GM19452 (cell line): ENCODE measurements around the gene LRRC14B.

ENCODE experiments used
- ATAC-seq: cut with Tn5 transposase; IDR thresholded peaks from one replicate; pipeline ENCODE4 v1.9.1; 2021; ENCODE audit not compliant: unreplicated experiment

LRRC14B gene

DNA sequence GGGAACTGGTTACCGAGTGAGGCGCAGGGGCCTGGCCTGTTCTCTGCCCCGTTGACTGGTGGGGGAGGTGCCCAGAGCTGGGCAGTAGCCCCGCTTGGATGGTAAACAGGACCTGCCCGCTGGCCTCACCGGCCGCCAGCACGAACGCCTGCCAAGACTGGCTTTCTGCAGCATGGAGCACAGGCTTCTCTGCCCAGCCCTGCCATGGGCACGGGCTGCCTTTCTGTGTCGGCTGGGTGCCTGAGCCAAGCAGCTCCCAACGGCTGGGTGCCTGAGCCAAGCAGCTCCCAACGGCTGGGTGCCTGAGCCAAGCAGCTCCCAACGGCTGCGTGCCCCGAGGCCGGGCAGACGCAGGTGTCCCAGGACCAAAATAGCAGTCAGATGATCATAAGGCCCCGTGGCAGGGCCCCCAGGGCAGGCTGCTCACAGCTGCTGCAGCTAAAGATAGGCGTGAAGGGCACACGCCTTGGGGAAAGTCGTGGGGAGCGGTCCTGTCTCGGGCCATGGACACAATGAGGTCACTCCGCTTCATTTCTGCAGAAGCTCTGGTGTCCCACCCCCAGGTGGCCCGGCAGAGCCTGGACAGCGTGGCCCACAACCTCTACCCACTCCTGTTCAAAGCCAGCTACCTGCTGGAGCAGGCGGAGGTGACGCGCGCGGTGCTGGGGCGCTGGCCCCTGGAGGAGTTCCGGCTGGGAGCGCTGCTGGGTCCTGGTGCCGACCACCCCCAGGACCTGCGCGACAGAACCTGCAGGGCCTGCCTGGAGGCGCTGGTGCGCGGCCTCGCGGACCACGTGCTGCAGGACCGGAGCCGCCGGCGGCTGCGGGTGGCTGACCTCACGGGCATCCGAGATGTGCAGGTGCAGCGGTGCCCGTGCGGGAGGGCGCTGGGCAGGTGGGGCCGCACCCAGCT, at the start of gene LRRC14B:
Gene LRRC14B (plus strand): TSS at position 460 of the 913 bp plus-strand sequence. CDS start 44 bp downstream, at position 504.
- ATAC-seq = peak; percentile 40

DNA sequence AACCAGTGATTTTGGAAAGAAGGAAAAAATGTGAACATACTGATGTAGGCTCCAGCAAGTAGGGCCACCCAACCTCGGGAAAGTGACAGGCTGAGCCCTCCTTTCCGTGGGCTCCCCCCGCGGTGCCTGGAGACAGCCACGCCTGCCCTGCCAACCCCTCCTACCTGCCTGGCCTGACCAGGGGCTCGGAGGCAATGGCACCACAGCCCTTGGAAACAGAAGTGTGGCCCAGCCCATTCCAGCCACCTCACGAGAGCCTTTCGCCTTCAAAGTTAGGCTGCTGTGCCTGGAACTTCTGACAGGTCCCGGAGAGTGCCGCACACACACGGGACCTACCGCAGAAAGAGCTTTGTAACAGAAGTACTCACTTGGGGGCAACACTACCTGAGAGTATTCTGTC, 49.5 kb upstream of the LRRC14B start:
- no peak for ATAC-seq

DNA sequence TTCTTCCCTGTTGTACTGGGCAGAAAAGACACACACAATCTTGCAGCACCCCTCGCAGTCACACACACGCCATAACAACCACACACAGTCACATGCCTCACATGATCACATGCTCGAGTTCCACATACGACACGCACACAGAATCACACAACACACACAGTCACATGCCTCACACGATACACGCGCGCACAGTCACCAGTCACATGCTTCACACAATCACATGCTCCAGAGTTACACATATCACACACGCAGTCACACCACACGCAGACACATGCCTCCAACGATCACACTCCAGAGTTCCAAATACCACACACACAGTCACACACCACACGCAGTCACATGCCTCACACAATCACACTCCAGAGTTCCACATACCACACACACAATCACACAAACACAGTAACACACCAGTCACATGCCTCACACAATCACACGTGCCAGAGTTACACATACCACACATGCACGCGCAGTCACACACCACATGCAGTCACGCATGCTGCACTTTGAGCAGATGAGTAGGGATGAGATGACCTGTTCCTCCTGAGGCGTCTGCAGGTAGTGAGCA, 49.0 kb upstream of the LRRC14B start:
- ATAC-seq = no peak

DNA sequence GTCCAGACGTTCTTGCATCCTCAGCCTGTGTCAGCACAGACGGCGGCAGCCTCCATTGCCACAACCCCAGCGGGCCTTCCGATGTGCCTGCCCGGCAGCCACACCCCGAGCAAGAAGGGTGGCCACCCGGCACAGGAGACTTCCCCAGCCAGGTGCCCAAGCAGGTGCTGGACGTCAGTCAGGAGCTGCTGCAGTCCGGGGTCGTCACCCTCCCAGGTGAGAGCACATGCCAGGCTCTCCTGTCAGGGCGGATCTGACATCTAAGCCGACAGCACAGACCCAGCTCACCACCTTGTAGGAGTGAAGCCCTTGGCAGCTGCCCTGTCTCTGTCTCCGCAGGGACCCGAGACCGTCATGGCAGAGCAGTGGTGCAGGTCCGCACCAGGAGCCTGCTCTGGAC, 48.3 kb upstream of the LRRC14B start:
- ATAC-seq = no peak

DNA sequence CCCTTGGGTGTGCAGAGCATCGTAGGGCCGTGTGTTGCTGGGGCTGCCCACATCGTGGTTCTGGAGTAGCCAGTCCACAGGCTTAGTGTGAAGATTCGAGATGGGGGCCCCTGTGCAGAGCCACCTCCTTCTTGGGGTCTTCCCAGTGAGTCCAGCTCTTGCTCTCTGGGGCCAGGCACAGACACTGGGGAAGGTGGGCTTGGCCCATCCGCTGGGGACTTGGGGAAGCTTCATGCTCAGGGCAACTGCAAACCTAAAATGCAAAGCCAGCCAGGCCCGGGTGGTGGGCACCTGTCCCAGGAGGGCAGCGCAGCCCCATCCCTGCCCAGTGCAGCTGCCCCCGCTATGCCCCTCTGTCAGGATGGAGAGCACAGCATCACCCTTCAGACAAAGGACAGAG, 46.4 kb upstream of the LRRC14B start:
- no peak for ATAC-seq

DNA sequence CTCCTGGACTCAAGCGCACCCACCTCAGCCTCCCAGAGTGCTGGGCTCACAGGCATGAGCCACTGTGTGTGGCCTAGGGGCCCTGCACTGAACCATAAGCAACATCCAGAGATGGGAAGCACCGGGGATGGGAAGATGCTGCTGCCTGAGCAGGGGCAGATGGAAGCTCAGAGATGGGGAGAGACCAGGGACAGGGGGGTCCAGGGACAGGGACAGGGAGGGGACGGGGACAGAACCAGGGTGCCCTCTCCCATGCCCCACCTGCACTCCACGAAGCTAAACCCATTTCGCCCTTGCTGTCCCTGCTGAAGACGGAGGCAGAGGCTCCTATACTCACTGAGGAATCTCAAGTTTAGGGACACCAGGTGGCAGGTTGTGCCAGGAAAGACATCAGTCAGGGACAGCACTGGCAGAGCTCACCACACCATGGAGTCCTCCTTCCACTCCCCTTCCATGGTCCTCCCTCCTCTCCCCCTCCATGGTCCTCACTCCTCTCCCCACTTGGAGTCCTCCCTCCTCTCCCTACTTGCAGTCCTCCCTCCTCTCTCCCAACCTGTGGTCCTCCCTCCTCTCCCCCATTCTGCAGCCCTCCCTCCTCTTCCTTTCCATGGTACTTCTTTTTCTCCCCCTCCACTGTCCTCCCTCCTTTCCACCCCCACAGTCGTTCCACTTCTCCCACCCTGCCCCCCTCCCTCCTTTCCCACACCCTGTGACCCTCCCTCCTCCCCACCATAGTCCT, 45.5 kb upstream of the LRRC14B start:
- no peak for ATAC-seq

DNA sequence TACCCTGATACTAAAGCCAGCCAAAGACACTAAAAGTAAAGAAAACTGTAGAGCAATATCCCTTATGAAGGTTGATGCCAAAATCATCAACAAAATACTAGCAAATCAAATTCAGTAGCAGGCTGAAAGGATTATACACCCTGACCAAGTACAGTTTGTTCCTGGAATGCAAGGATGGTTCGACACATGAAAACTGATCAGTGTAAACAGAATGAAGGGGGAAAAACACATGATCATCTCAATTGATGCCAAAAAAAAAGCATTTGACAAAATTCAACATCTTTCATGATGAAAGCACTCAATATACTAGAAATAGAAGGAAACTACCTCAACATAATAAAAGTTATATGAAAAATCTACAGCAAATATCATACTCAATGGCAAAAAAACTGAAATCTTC, 43.5 kb upstream of the LRRC14B start:
- no peak for ATAC-seq

DNA sequence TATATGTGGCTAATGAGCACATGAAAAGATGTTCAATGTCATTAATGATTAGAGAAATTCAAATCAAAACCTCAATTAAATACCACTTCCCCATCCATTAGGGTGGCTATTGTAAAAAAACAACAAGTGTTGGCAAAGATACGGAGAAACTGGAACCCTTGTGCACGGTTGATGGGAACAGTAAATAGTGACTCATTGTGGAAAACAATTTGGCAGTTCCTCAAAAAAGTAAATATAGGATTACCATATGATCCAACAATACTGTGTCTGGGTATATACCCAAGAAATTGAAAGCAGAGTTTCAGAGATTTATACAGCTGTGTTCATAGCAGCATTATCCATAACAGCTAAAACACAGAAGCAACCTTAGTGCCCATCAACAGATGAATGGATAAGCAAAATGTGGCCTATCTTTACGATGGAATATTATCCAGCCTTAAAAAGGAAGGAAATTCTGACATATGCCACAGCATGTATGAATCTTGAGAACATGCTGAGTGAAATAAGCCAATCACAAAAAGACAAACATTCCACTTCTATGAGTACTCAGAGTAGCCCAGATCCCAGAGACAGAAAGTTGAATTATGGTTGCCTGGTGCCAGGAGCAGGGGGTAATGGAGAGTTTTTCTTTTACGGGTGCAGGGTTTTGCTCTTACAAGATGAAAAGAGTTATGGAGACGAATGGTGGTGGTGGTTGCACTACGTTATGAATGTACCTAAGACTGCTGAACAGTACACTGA, 41.4 kb upstream of the LRRC14B start:
- no peak for ATAC-seq

DNA sequence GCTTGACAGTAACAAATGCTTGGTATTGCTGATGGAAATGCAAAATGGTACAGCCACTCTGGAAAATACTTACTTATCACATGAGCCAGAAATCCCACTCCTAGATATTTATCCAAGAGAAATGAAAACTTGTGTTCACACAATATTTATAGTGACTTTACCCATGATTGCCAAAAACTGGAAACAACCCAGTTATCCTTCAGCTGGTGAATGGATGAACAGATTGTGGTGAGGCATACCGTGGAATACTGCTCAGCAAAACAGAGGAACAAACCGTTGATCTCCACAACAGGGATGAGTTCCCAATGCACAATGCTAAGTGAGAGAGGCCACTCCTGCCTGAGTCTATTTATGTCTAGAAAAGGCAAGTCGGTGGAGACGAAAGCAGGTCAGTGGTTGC, 40.5 kb upstream of the LRRC14B start:
- no peak for ATAC-seq

DNA sequence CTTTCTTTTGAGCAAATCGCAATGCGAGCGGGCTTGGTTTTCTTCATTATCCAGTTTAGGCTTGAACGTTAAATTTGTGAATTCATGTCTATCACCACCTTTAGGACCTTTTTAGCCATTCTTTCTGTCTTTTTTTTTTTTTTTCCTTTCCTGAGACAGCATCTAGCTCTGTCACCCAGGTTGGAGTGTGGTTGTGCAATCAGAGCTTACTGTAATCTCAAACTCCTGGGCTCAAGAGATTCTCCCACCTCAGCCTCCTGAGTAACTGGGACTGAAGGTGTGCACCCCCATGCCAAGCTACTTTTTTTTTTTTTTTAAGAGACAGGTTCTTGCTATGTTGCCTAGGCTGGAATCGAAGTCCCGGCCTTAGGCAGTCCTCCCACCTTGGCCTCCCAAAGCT, 39.2 kb upstream of the LRRC14B start:
- ATAC-seq = no peak

DNA sequence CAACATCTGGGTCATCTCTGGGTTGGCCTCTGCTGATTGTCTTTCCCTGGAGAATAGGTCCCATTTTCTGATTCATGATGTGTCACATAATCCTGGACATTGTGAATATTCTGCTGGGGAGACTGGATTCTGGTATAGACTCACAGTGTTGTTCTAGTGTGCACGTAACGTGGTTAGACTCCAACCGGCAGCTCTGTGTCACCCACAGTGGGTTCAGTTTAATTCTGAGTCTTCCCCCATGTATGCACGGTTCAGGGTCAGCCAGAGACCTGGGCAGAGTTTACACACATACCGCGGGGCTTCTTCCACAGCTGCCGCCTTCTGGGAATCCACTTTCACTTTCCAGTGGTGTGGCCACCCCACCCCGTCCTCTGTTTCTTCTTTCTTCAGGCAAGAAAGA, 38.0 kb upstream of the LRRC14B start:
- no peak for ATAC-seq

DNA sequence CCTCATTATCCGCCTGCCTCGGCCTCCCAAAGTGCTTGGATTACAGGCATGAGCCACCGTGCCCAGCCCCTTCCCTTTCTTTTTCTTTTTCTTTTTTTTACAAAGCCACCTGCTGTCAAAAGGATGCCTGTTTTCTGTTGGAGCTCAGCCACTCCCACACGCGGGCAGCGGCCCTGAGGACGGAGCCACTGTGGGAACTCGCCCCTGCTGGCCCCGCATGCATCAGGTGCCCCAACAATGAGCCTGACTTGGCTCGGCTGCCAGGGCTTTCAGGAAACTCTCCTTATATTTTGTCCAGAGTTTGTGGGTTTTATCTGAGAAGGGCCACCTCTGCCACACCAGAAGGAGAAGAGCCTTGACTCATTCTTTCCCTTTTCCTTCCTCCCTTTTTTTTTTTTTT, 37.1 kb upstream of the LRRC14B start:
- ATAC-seq = no peak

DNA sequence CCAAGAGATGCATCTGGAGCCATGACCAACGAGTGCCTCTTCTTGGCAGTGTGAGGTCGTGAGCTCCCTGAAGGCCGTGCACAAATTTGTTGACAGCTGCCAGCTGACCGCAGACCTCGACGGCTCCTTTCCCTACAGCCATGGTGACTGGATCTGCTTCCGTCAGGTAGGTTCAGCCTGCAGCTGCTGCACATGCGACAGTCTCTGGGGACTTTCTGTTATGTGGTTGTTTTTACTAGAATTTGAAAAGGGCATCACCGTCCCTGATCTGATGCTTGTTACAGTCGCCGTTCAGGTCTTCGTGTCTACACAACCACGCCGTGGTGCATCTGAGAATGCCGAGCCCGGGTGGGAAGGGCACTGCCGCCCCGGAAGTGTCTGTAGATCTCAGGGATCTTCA, 36.5 kb upstream of the LRRC14B start:
- no peak for ATAC-seq

DNA sequence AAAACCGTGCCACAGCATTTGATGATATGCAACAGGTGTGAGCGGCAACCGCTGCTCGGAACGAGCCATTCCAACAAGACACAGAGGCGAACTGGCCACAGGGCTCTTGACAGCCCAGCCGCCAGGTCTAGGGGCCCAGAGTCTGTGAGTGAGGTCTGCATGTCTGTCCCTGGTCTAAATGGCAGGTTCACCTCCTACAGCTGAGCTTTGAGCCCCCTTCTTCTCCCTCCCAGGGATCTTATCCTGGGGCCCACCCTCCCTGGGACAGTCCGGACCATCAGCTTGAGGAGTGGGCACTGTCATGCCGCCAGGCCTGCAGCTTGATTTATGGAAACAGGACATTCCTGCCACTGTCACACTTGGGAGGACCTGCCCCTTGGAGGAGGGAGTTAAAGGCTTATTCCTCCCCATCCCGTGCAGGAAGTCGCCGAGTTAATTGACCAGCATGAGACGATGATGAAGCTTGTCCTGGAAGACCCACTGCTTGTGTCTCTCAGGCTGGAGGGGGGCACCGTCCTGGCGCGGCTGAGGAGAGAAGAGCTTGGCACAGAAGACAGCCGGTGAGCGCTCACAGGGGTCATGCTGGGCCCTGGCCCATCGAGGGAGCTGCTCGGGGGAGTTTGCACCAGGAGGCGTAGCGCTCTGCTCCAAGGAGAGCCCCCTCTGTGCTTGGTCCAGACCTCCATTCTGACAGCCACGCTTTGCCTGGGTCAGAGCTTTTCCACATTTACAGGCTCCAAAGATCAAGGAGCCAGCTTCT, 35.5 kb upstream of the LRRC14B start:
- no peak for ATAC-seq

DNA sequence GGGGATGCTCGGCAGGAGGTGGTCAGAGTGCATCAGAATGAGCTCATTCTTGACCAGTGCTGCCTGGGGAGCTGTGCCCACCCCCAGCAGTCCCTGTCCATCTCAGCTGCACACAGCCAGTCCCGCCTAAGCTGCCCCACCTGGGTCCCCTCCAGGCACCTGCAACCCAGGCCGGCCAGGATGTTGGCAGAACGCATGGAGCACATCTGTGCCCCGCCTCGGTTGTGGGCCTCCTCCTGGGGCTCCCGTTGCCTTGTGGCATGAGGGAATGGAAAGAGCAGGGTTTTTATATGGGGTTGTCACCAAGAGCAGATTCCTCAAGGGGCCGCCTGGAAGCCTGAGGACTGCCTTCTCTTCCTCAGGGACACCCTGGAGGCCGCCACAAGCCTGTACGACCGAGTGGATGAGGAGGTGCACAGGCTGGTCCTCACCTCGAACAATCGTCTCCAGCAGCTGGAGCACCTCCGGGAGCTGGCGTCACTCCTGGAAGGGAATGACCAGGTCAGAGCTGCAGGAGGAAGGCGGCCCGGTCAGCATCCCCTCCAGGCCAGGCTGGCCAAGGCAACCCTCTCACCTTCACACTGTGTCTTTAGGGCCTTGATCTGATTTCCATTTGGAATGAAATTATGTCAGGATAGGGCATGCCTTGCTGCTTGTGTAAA, 34.8 kb upstream of the LRRC14B start:
- no peak for ATAC-seq

DNA sequence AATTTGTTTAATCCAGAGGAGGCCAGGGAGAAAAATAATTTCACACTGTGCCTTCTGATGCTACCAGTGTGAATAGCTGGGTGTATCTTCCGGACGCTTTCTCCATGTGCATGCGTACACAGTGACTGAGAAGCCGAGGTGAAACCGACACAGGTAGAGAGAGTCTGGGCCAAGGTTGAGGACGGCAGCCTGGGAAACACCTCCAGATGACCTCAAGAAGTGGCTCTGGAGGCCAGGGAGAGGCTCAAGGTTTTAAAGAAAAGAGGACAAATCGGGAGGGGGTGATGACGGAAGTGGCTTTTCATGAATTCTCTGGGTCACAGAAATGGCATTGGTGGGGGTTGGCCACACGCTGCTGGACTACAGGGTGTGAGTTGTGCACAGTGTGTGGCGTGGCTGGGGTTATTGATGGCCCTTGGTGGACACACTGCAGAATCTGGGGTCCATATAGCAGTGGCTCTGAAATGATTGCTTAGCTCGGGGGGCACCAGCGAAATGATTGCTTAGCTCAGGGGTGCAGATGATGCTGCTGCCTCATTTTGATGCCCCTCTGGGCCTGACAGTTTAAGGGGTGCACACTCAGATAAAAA, 34.1 kb upstream of the LRRC14B start:
- no peak for ATAC-seq

DNA sequence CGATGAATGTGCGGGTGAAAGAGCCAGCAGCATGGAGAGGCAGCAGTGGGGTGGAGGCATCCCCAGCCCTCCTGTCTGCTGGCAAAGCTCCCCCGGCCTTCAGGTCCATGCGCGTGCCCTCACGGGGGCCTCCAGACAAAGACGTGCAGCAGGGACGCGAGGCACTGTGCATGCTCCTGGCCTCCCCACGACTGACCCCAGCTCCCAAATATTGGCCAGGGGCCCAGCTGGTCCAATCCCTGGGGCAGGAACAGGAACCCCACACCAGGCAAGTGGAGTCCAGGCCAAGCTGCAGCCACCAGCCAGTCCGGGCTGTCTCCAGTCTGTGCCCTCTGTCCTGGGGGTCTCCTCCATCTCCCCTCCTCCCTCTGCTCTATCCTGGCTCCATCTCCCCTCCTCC, 33.5 kb upstream of the LRRC14B start:
- no peak for ATAC-seq

DNA sequence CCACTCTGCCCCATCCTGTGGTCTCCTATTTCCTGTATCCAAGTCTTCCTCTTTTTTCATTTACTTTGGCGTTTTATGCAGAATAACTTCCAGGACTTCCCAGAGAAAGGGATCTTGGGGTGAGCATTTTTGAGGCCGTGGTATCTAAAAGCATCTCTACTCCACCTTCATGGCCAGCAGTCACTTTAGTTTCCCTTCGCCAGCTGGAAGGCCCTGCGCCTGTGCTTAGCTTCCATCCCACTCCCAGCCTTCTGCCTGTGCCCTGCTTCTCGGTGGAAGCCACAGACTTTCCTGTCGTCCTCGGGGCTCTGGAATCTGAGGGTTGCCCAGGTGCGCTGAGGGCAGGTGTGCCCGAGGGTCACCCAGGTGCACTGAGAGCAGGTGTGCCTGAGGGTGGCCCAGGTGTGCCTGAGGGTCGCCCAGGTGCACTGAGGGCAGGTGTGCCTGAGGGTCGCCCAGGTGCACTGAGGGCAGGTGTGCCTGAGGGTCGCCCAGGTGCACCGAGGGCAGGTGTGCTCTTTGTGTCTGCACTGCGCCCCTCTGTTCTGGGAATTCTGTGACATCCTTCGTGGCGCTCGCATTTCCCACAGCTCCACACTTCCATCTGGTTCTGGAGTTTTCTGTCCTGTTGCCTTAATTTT, 32.4 kb upstream of the LRRC14B start:
- ATAC-seq = no peak
